ENCODE results near the gene PDE9A.

DNA sequence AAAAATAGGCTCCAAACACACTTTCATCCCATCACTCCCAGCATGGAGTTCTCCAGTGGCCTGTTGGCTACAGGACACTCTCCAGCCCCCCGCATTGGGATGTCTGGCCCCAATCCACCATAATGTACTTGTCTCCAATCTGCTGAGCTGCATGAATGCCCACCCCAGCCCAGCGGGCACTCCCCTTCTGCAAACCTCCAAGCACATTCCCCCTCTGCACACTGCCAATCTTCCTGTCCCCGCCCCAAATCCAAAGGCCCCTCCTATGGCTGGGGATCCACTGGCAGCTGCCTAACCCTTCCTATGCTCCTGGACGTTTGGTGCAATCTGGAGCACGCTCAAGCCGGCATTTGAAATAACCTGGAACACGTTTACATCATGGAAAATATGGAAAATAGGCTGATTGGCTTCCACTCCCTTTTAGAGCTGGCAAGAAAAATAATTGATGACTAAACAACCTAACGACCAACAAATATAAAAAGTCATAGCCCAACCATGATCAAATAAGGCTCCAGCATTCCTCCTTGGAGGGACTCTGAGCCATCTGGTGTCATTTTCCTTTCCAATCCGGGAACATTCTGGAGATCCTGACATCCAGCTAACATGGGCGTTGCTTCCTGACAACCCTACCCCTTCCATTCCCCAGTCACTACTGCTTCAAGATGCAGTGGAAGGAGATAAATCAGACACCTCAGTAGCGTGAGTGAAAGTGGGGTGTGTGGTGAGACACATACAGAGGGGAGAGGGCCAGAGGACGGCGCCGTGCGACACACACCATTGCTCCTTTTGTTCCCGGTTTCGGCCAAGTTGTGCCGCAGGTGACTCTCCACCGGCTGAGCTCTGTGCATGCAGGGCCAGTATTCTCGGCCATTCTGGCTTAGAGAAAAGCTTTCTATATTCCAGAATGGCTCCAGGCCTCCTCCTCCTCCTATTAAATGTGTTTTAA is 41.6 kb downstream of the PDE9A start:
- TF ChIP-seq, protein P1, sequence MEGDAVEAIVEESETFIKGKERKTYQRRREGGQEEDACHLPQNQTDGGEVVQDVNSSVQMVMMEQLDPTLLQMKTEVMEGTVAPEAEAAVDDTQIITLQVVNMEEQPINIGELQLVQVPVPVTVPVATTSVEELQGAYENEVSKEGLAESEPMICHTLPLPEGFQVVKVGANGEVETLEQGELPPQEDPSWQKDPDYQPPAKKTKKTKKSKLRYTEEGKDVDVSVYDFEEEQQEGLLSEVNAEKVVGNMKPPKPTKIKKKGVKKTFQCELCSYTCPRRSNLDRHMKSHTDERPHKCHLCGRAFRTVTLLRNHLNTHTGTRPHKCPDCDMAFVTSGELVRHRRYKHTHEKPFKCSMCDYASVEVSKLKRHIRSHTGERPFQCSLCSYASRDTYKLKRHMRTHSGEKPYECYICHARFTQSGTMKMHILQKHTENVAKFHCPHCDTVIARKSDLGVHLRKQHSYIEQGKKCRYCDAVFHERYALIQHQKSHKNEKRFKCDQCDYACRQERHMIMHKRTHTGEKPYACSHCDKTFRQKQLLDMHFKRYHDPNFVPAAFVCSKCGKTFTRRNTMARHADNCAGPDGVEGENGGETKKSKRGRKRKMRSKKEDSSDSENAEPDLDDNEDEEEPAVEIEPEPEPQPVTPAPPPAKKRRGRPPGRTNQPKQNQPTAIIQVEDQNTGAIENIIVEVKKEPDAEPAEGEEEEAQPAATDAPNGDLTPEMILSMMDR (IDR thresholded peaks at IDR 0.05), result no peak
- TF ChIP-seq POLR2A (IDR thresholded peaks at IDR 0.05), result no peak

All from testis (tissue), 2 donors.